ENCODE measurements around the gene SPEM1.

Gene SPEM1

GRCh38 chr17:7439462-7440112 is 19.5 kb downstream of the SPEM1 start, which contains the start of gene FGF11:
Gene FGF11, plus strand, starts transcription at chr17:7439512. Its CDS starts 109 bp downstream, at chr17:7439621.
- DNase-seq (ENCODE audit: low read depth in 2 of 2, low spot score in 1 of 2): no peak

GRCh38 chr17:7440113-7440833 is 20.1 kb downstream of the SPEM1 start:
- DNase-seq (ENCODE audit: low read depth in 2 of 2, low spot score in 1 of 2): no peak

GRCh38 chr17:7440834-7441195 is 20.7 kb downstream of the SPEM1 start:
- DNase-seq (ENCODE audit: low read depth in 2 of 2, low spot score in 1 of 2): no peak

- no peak for DNase-seq (ENCODE audit: low read depth in 2 of 2, low spot score in 1 of 2)
Observed at GRCh38 chr17:7441266-7441665, 21.1 kb downstream of the SPEM1 start.

- no peak for DNase-seq (ENCODE audit: low read depth in 2 of 2, low spot score in 1 of 2)
Observed at GRCh38 chr17:7442142-7442541, 22.0 kb downstream of the SPEM1 start.

GRCh38 chr17:7443499-7444485 is 23.7 kb downstream of the SPEM1 start:
- no peak for DNase-seq (ENCODE audit: low read depth in 2 of 2, low spot score in 1 of 2)

- no peak for DNase-seq (ENCODE audit: low read depth in 2 of 2, low spot score in 1 of 2)
Observed at GRCh38 chr17:7444682-7445618, 24.8 kb downstream of the SPEM1 start, which contains the start of gene CHRNB1. Gene CHRNB1, plus strand, starts transcription at chr17:7445061. Its CDS starts 67 bp downstream, at chr17:7445128.

GRCh38 chr17:7445619-7445968 is 25.5 kb downstream of the SPEM1 start:
- DNase-seq (ENCODE audit: low read depth in 2 of 2, low spot score in 1 of 2): no peak

- DNase-seq (ENCODE audit: low read depth in 2 of 2, low spot score in 1 of 2): no peak
Observed at GRCh38 chr17:7448461-7448860, 28.3 kb downstream of the SPEM1 start.

GRCh38 chr17:7459961-7460545 is 39.9 kb downstream of the SPEM1 start:
- DNase-seq (ENCODE audit: low read depth in 2 of 2, low spot score in 1 of 2): no peak

- DNase-seq (ENCODE audit: low read depth in 2 of 2, low spot score in 1 of 2): no peak
Observed at GRCh38 chr17:7460850-7461660, 40.9 kb downstream of the SPEM1 start.

GRCh38 chr17:7462474-7463371 is 42.6 kb downstream of the SPEM1 start:
- no peak for DNase-seq (ENCODE audit: low read depth in 2 of 2, low spot score in 1 of 2)

GRCh38 chr17:7463372-7463846 is 43.3 kb downstream of the SPEM1 start:
- no peak for DNase-seq (ENCODE audit: low read depth in 2 of 2, low spot score in 1 of 2)

- no peak for DNase-seq (ENCODE audit: low read depth in 2 of 2, low spot score in 1 of 2)
Observed at GRCh38 chr17:7464081-7464480, 44.0 kb downstream of the SPEM1 start.

GRCh38 chr17:7465597-7466275 is 45.6 kb downstream of the SPEM1 start:
- no peak for DNase-seq (ENCODE audit: low read depth in 2 of 2, low spot score in 1 of 2)

- DNase-seq (ENCODE audit: low read depth in 2 of 2, low spot score in 1 of 2): no peak
Observed at GRCh38 chr17:7466318-7466638, 46.2 kb downstream of the SPEM1 start.

GRCh38 chr17:7466639-7467341 is 46.7 kb downstream of the SPEM1 start:
- no peak for DNase-seq (ENCODE audit: low read depth in 2 of 2, low spot score in 1 of 2)

Data from stimulated activated CD8-positive, alpha-beta memory T cell treated with anti-CD3 and anti-CD28 coated beads, Interleukin-4, amount 100 ng/mL, for 1 hour (primary cell).